ENCODE measurements around the gene OSBPL1A. TPM values are rescaled to one million over a fixed set of nuclear protein-coding genes. Genes with fewer than 3 reads are reported as not detected.

Gene OSBPL1A
- total RNA-seq, 1 experiment from 2014 or later: 37.4 TPM

GRCh38 chr18:24404591-24404990 lies 7.0 kb upstream of the OSBPL1A start:
- H3K27ac ChIP-seq: no peak overlapping the region
- H3K79me2 ChIP-seq (ENCODE audit: low read depth): no peaks in the 10 kb centered on the region
- H4K20me1 ChIP-seq (ENCODE audit: insufficient read depth): no peaks in the 10 kb centered on the region
- no peaks in the 10 kb centered on the region for H3K9me3 ChIP-seq (ENCODE audit: insufficient read depth, low read depth)
- H2AFZ ChIP-seq: no peak overlapping the region
- ChIA-PET CTCF (no interaction called here), POLR2A (ENCODE audit: unreplicated experiment) (no interaction called here)
- H3K9me2 ChIP-seq (ENCODE audit: insufficient read depth): no peaks in the 10 kb centered on the region
- H3K4me3 ChIP-seq: no peak overlapping the region
- no peak for DNase-seq
- no peak overlapping the region for H3K4me2 ChIP-seq
- intact Hi-C loops (cut with micrococcal nuclease; ENCODE audit: unreplicated experiment): no loop called here
- no peaks in the 10 kb centered on the region for H3K36me3 ChIP-seq (ENCODE audit: low read depth)
- BruUV-seq (replicated peaks): no TSS peak
- no peaks in the 10 kb centered on the region for H3F3A ChIP-seq (ENCODE audit: insufficient read depth, low read depth)
- no peak for TF ChIP-seq EZH2 (IDR thresholded peaks at IDR 0.05; ENCODE audit: low read depth)
- TF ChIP-seq, protein P1, sequence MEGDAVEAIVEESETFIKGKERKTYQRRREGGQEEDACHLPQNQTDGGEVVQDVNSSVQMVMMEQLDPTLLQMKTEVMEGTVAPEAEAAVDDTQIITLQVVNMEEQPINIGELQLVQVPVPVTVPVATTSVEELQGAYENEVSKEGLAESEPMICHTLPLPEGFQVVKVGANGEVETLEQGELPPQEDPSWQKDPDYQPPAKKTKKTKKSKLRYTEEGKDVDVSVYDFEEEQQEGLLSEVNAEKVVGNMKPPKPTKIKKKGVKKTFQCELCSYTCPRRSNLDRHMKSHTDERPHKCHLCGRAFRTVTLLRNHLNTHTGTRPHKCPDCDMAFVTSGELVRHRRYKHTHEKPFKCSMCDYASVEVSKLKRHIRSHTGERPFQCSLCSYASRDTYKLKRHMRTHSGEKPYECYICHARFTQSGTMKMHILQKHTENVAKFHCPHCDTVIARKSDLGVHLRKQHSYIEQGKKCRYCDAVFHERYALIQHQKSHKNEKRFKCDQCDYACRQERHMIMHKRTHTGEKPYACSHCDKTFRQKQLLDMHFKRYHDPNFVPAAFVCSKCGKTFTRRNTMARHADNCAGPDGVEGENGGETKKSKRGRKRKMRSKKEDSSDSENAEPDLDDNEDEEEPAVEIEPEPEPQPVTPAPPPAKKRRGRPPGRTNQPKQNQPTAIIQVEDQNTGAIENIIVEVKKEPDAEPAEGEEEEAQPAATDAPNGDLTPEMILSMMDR (conservative IDR thresholded peaks at IDR 0.05): no peak
- H3K27me3 ChIP-seq (ENCODE audit: insufficient read depth, low read depth): no peaks in the 10 kb centered on the region
- H3K4me1 ChIP-seq (replicated peaks; ENCODE audit: insufficient read depth): no peaks in the 10 kb centered on the region

DNA sequence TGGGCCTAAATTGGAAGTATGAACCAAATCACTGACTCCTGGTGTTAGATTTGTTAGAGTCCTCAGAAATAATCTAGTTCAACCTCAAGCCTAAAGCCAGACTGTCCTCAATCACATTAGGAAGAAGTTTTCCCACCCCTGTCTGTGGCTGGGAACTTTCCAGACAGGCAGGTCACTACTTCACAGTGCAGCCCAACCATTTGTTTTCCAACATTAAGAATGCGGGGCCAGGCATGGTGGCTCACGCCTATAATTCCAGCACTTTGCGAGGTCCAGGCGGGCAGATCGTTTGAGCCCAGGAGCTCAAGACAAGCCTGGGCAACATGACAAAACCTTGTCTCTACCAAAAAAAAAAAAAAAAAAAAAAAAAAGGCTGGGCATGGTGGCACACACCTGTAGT lies 5.5 kb upstream of the OSBPL1A start:
- Histone ChIP-seq H3K4me3 (no peak overlapping the region), H3F3A (ENCODE audit: insufficient read depth, low read depth) (no peaks in the 10 kb centered on the region), H3K9me3 (ENCODE audit: insufficient read depth, low read depth) (no peaks in the 10 kb centered on the region), H3K4me1 (replicated peaks; ENCODE audit: insufficient read depth) (peaks cover 5% of the 10 kb centered on the region; the same call in 1 of the 2 replicates), H3K4me2 (no peak overlapping the region), H3K79me2 (ENCODE audit: low read depth) (no peaks in the 10 kb centered on the region), H3K27me3 (ENCODE audit: insufficient read depth, low read depth) (no peaks in the 10 kb centered on the region), H2AFZ (no peak overlapping the region), H3K9me2 (ENCODE audit: insufficient read depth) (no peaks in the 10 kb centered on the region), H3K36me3 (ENCODE audit: low read depth) (no peaks in the 10 kb centered on the region), H3K27ac (no peak overlapping the region), H4K20me1 (ENCODE audit: insufficient read depth) (no peaks in the 10 kb centered on the region)
- TF ChIP-seq EZH2 (IDR thresholded peaks at IDR 0.05; ENCODE audit: low read depth): no peak
- TF ChIP-seq, protein P1 (conservative IDR thresholded peaks at IDR 0.05): no peak
- POLR2A ChIA-PET (ENCODE audit: unreplicated experiment): no interaction called here
- BruUV-seq (replicated peaks): no TSS peak
- DNase-seq: no peak
- CTCF ChIA-PET: no interaction called here
- intact Hi-C loops (cut with micrococcal nuclease; ENCODE audit: unreplicated experiment): no loop called here

DNA sequence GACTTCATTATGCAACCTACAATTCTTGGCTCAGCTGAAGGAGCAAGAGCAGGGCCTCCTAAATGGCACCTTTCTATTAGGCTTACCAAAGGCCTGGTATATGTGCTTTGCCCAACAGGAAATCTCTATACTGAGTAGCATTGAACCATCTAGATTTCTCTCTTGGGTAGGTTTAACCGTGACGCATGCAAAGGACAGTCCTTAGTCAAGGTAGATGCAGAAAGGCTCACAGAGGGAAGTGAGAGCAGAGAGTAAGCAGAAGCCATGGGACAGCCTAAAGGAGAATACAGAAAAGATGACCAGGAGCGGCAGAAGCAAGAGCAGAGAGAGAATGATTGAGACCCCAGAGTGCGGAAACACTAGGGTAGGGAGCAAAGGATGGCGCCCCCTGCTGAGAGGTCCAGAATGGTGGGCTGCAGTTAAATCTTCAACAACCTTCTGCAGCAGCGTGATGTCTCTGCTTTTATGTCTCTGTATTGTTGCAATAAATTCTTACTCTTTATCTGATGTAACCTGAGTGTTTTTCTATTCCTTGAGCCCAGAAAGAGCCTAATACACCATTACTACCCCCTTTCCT lies 4.7 kb upstream of the OSBPL1A start:
- peaks cover 6% of the 10 kb centered on the region; the same call in 1 of the 2 replicates for H3K4me1 ChIP-seq (replicated peaks; ENCODE audit: insufficient read depth)
- H3K79me2 ChIP-seq (ENCODE audit: low read depth): no peaks in the 10 kb centered on the region
- no peaks in the 10 kb centered on the region for H3F3A ChIP-seq (ENCODE audit: insufficient read depth, low read depth)
- DNase-seq: no peak
- H3K27ac ChIP-seq: no peak overlapping the region
- POLR2A ChIA-PET (ENCODE audit: unreplicated experiment): no interaction called here
- TF ChIP-seq, protein P1 (conservative IDR thresholded peaks at IDR 0.05): no peak
- TF ChIP-seq EZH2 (IDR thresholded peaks at IDR 0.05; ENCODE audit: low read depth): no peak
- no peak overlapping the region for H3K4me3 ChIP-seq
- CTCF ChIA-PET: no interaction called here
- H2AFZ ChIP-seq: no peak overlapping the region
- no peaks in the 10 kb centered on the region for H4K20me1 ChIP-seq (ENCODE audit: insufficient read depth)
- H3K36me3 ChIP-seq (ENCODE audit: low read depth): no peaks in the 10 kb centered on the region
- H3K9me2 ChIP-seq (ENCODE audit: insufficient read depth): no peaks in the 10 kb centered on the region
- no TSS peak for BruUV-seq (replicated peaks)
- no peaks in the 10 kb centered on the region for H3K9me3 ChIP-seq (ENCODE audit: insufficient read depth, low read depth)
- H3K27me3 ChIP-seq (ENCODE audit: insufficient read depth, low read depth): no peaks in the 10 kb centered on the region
- intact Hi-C loops (cut with micrococcal nuclease; ENCODE audit: unreplicated experiment): no loop called here
- no peak overlapping the region for H3K4me2 ChIP-seq

All from PC-9 (cell line).